DMS114 treated with DMSO at 0.1 percent for 48 hours (cell line): ENCODE measurements around the gene C2orf74.
A peak's percentile ranks its signal among the peaks of the same experiment; 100 is the strongest.
"Not testable (repeated sequence)": the region's sequence is repeated elsewhere in the genome, so short reads cannot be mapped to it uniquely, and the experiment has no call there.

ENCODE experiments used
- DNase-seq: peaks from one replicate; lab custom pipeline; 2025; ENCODE audit not compliant: unreplicated experiment; lab: John Stamatoyannopoulos, UW

C2orf74 gene

GRCh38 chr2:61172671-61173070 lies 10.7 kb downstream of the C2orf74 start:
- DNase-seq: no peak

- DNase-seq: no peak
These were observed 11.1 kb downstream of the C2orf74 start for GRCh38 chr2:61173116-61173515.

- DNase-seq: no peak
These were observed 13.0 kb downstream of the C2orf74 start for GRCh38 chr2:61175036-61175435.

GRCh38 chr2:61176755-61177726 lies 15.1 kb downstream of the C2orf74 start:
- peak; percentile 71 for DNase-seq

- DNase-seq: no peak
These were observed 15.9 kb downstream of the C2orf74 start for GRCh38 chr2:61177727-61178549.

GRCh38 chr2:61178603-61179545 lies 16.9 kb downstream of the C2orf74 start:
- DNase-seq: no peak

- DNase-seq: no peak
These were observed 18.0 kb downstream of the C2orf74 start for GRCh38 chr2:61179701-61180639.

GRCh38 chr2:61180686-61181085 lies 18.7 kb downstream of the C2orf74 start:
- no peak for DNase-seq

GRCh38 chr2:61181382-61182058 lies 19.5 kb downstream of the C2orf74 start:
- DNase-seq: no peak

GRCh38 chr2:61182059-61182383 lies 20.0 kb downstream of the C2orf74 start:
- DNase-seq: no peak

GRCh38 chr2:61183795-61184194 lies 21.8 kb downstream of the C2orf74 start:
- DNase-seq: no peak

GRCh38 chr2:61184263-61184662 lies 22.3 kb downstream of the C2orf74 start:
- DNase-seq: no peak

- DNase-seq: no peak
These were observed 23.3 kb downstream of the C2orf74 start for GRCh38 chr2:61185231-61185728.

- DNase-seq: no peak
These were observed 25.1 kb downstream of the C2orf74 start for GRCh38 chr2:61187085-61187484.

- DNase-seq: no peak
These were observed 31.9 kb downstream of the C2orf74 start for GRCh38 chr2:61193670-61194561.

GRCh38 chr2:61194646-61195045 lies 32.7 kb downstream of the C2orf74 start:
- DNase-seq: not testable (repeated sequence)

GRCh38 chr2:61196671-61197070 lies 34.7 kb downstream of the C2orf74 start:
- no peak for DNase-seq

- no peak for DNase-seq
These were observed 43.1 kb downstream of the C2orf74 start for GRCh38 chr2:61205132-61205531.
